ENCODE results near the gene HDAC5. TPM values are rescaled to one million over a fixed set of nuclear protein-coding genes. Genes with fewer than 3 reads are reported as not detected.

Gene HDAC5
- total and polyA plus RNA-seq, 2 donors, result 26.9 to 43.3 TPM

DNA sequence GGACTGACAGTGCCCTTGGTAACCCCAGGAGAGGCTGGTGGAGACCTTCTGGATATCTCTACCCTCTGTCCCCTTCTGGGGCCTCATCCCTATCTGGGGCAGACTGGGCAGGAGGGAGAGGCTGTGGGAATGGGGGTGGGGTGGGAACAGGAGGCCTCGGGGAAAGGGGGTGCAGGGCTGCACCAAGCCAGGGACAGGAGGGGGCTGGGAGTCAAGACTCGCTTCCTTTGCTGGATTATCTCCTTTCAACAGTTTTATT is 28.1 kb downstream of the HDAC5 start:
- H3K4me1 ChIP-seq (ENCODE audit: insufficient read depth), result no peaks in the 10 kb centered on the region
- no peak overlapping the region for H3K4me3 ChIP-seq (ENCODE audit: low read depth, low read length)
- DNase-seq (ENCODE audit: extremely low spot score), result no peak
- H3K36me3 ChIP-seq (ENCODE audit: insufficient read depth), result no peaks in the 10 kb centered on the region
- 3% methylated on average over 2 of the region's 2 CpGs for WGBS
- H3K27ac ChIP-seq (ENCODE audit: low read depth), result no peak overlapping the region

DNA sequence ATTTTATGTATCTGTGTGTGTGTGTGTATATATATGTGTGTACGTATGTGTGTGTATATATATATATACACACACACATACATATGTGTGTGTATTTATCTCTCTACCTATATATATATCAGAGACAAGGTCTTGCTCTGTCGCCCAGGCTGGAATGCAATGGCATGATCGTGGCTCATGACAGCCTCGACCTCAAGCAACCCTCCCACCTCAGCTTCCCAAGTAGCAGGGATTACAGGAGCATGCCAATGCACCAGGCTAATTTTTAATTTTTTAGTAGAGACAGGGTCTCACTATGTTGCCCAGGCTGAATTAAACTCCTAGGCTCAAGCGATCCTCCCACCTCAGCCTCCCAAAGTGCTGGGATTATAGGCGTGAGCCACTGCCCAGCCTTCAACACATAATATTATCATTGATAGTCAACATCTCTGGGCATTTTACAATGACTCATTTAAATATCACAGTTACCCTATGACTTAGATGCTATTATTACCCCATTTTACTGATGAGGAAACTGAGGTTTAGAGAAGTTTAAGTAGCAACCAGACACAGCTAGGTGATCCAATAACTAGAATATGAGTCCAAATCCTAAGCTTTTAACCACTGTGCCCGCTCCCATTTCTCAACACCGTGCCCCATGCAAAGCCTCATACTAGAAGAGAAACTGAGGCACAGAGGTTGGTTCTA is 28.6 kb downstream of the HDAC5 start:
- H3K36me3 ChIP-seq (ENCODE audit: insufficient read depth), result no peaks in the 10 kb centered on the region
- no peak overlapping the region for H3K4me3 ChIP-seq (ENCODE audit: low read depth, low read length)
- DNase-seq (ENCODE audit: extremely low spot score), result no peak
- H3K27ac ChIP-seq (ENCODE audit: low read depth), result no peak overlapping the region
- no peaks in the 10 kb centered on the region for H3K4me1 ChIP-seq (ENCODE audit: insufficient read depth)
- WGBS, result 80% methylated on average over 8 of the region's 8 CpGs

DNA sequence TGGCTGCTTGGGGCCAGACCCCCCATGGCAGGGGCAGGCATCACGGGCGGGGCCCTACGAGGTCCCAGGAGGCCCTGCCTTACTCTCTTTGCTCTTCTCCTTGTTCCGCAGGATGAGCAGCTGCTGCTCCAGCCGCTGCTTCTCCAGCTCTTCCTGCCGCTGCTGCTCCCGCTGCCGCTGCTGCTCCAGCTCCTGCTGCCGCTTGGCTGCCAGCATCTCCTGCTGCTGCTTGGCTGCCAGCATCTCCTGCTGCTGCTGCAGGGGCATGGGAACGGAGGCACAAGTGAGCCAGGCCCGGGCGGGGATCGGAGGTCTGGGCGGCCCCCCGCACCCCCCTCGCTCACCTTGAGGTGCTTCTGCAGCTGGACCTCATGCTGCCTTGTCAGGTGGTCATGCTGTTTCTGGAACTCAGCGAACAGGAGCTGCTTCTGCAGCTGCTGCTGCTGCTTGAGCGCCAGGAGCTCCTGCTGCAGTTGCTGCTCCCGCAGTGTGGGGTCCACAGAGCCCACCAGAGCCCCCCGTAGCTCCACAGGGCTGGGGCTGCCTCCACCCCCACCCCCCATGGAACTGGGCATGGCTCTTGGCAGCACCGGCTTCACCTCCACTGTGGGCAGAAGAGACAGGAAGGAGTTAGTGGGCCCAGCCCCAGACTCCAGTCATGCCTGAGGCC is 30.1 kb downstream of the HDAC5 start:
- no peak overlapping the region for H3K27ac ChIP-seq (ENCODE audit: low read depth)
- H3K4me1 ChIP-seq (ENCODE audit: insufficient read depth), result no peaks in the 10 kb centered on the region
- no peak overlapping the region for H3K4me3 ChIP-seq (ENCODE audit: low read depth, low read length)
- H3K36me3 ChIP-seq (ENCODE audit: insufficient read depth), result no peaks in the 10 kb centered on the region
- WGBS, result 88% methylated on average over 21 of the region's 21 CpGs
- no peak for DNase-seq (ENCODE audit: extremely low spot score)

- no peaks in the 10 kb centered on the region for H3K4me1 ChIP-seq (ENCODE audit: insufficient read depth)
- 94% methylated on average over 11 of the region's 11 CpGs for WGBS
- no peaks in the 10 kb centered on the region for H3K36me3 ChIP-seq (ENCODE audit: insufficient read depth)
- no peak for DNase-seq (ENCODE audit: extremely low spot score)
- no peak overlapping the region for H3K27ac ChIP-seq (ENCODE audit: low read depth)
- no peak overlapping the region for H3K4me3 ChIP-seq (ENCODE audit: low read depth, low read length)
These were observed 31.4 kb downstream of the HDAC5 start for GRCh38 chr17:44092051-44092450.

DNA sequence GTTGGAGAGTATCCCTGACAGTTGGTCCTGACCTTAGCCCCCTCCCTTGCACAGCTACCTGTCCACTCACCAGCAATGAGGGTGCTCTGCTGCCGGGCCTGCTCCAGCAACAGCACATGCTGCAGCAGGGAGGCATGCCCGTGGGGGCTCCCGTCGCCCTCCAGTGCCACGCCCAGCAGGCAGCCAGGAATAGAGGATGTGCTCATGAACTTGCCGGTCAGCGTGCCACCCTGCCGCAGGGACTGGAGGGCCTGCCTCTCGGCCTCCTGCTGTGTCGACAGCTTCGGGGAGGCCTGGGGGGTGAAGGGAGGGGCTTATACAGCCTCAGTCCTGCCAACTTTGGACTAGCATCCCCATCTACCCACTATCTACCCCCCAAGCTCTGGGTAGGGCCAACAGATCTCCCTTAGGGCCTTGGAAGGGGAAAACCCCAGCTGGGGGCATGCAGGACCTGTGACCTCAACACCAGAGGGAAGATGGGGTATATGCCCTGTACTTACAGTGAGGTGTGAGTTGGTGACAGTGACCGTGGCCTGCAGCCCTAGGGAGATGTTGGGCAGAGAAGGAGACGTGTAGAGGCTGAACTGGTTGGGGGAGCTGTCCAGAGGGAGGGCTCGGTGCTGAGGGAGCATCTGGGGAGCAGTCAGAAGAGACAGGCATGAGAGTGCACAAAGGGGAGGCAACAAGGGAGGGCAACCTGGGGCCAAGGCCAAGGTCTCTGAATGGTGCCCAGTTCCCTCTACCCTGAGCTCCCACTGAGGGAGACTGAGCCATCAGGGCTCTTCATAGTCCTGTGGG is 32.0 kb downstream of the HDAC5 start:
- Histone ChIP-seq H3K27ac (ENCODE audit: low read depth) (no peak overlapping the region), H3K36me3 (ENCODE audit: insufficient read depth) (no peaks in the 10 kb centered on the region), H3K4me3 (ENCODE audit: low read depth, low read length) (no peak overlapping the region), H3K4me1 (ENCODE audit: insufficient read depth) (no peaks in the 10 kb centered on the region)
- no peak for DNase-seq (ENCODE audit: extremely low spot score)
- WGBS, result 89% methylated on average over 14 of the region's 14 CpGs

DNA sequence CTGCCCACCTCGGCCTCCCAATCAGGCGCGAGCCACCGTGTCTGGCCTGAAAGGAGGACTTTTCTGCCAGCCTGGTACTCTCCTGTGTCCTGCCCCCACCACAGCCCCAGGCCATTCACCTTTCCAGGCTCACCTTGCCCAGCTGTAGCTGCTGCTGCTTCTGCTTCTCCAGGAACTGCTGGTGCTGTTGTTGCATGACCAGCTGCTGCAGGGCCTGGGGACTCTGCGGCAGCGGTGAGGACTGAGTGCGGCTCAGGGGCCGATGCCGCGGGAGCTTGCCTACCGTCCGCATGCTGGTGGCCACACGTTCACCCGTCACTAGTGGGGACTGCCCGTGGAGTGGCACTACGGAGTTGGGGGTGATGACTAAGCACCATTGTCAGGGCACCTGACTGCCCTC is 35.2 kb downstream of the HDAC5 start:
- DNase-seq (ENCODE audit: extremely low spot score), result no peak
- Histone ChIP-seq H3K4me3 (ENCODE audit: low read depth, low read length) (no peak overlapping the region), H3K27ac (ENCODE audit: low read depth) (no peak overlapping the region), H3K36me3 (ENCODE audit: insufficient read depth) (no peaks in the 10 kb centered on the region), H3K4me1 (ENCODE audit: insufficient read depth) (no peaks in the 10 kb centered on the region)
- WGBS, result 95% methylated on average over 16 of the region's 16 CpGs

DNA sequence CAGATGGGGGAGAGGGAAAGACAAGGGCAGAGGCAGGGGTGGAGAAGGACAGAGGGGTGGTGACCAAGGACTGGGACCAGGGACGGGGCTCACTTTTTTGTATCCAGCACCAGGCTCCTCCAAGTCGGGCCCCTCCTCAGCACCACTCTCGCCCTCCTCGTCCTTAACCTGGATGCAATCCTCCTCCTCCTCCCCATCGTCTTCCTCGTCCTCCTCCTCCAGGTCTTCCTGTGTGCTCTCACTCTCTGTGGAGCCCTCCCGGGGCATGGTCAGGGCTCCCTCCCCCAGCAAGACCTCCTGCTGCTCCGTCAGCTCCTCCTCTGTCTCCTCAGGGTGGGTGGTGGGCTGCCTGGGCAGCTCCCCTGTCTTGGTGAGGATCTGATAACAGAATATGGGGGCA is 36.1 kb downstream of the HDAC5 start:
- DNase-seq (ENCODE audit: extremely low spot score), result no peak
- 48% methylated on average over 8 of the region's 8 CpGs for WGBS
- H3K4me3 ChIP-seq (ENCODE audit: low read depth, low read length), result no peak overlapping the region
- H3K4me1 ChIP-seq (ENCODE audit: insufficient read depth), result no peaks in the 10 kb centered on the region
- H3K36me3 ChIP-seq (ENCODE audit: insufficient read depth), result no peaks in the 10 kb centered on the region
- H3K27ac ChIP-seq (ENCODE audit: low read depth), result no peak overlapping the region

- no peak overlapping the region for H3K4me3 ChIP-seq (ENCODE audit: low read depth, low read length)
- no peak overlapping the region for H3K27ac ChIP-seq (ENCODE audit: low read depth)
- DNase-seq (ENCODE audit: extremely low spot score), result no peak
- no peaks in the 10 kb centered on the region for H3K4me1 ChIP-seq (ENCODE audit: insufficient read depth)
- no peaks in the 10 kb centered on the region for H3K36me3 ChIP-seq (ENCODE audit: insufficient read depth)
- 42% methylated on average over 23 of the region's 23 CpGs for WGBS
These were observed 36.8 kb downstream of the HDAC5 start for GRCh38 chr17:44086364-44087311.

- Histone ChIP-seq H3K36me3 (ENCODE audit: insufficient read depth) (no peaks in the 10 kb centered on the region), H3K4me3 (ENCODE audit: low read depth, low read length) (no peak overlapping the region), H3K27ac (ENCODE audit: low read depth) (no peak overlapping the region), H3K4me1 (ENCODE audit: insufficient read depth) (no peaks in the 10 kb centered on the region)
- WGBS, result 53% methylated on average over 5 of the region's 5 CpGs
- DNase-seq (ENCODE audit: extremely low spot score), result no peak
These were observed 37.5 kb downstream of the HDAC5 start for GRCh38 chr17:44085908-44086307.

- no peak for DNase-seq (ENCODE audit: extremely low spot score)
- H3K36me3 ChIP-seq (ENCODE audit: insufficient read depth), result no peaks in the 10 kb centered on the region
- no peak overlapping the region for H3K27ac ChIP-seq (ENCODE audit: low read depth)
- no peak overlapping the region for H3K4me3 ChIP-seq (ENCODE audit: low read depth, low read length)
- no peaks in the 10 kb centered on the region for H3K4me1 ChIP-seq (ENCODE audit: insufficient read depth)
- 83% methylated on average over 7 of the region's 7 CpGs for WGBS
These were observed 38.5 kb downstream of the HDAC5 start for GRCh38 chr17:44084921-44085320.

GRCh38 chr17:44084131-44084538 is 39.3 kb downstream of the HDAC5 start:
- no peak for DNase-seq (ENCODE audit: extremely low spot score)
- Histone ChIP-seq H3K36me3 (ENCODE audit: insufficient read depth) (no peaks in the 10 kb centered on the region), H3K4me3 (ENCODE audit: low read depth, low read length) (no peak overlapping the region), H3K4me1 (ENCODE audit: insufficient read depth) (no peaks in the 10 kb centered on the region), H3K27ac (ENCODE audit: low read depth) (no peak overlapping the region)
- WGBS, result 72% methylated on average over 10 of the region's 10 CpGs

GRCh38 chr17:44083250-44083849 is 40.1 kb downstream of the HDAC5 start:
- Histone ChIP-seq H3K4me1 (ENCODE audit: insufficient read depth) (no peaks in the 10 kb centered on the region), H3K36me3 (ENCODE audit: insufficient read depth) (peaks cover 3% of the 10 kb centered on the region), H3K4me3 (ENCODE audit: low read depth, low read length) (no peak overlapping the region), H3K27ac (ENCODE audit: low read depth) (no peak overlapping the region)
- 83% methylated on average over 12 of the region's 12 CpGs for WGBS
- DNase-seq (ENCODE audit: extremely low spot score), result no peak

All from urinary bladder (tissue), 4 donors.